Measurements from ENCODE around the gene LNPK.
"Not testable (repeated sequence)": the region's sequence is repeated elsewhere in the genome, so short reads cannot be mapped to it uniquely, and the experiment has no call there.

The LNPK gene, protein sequence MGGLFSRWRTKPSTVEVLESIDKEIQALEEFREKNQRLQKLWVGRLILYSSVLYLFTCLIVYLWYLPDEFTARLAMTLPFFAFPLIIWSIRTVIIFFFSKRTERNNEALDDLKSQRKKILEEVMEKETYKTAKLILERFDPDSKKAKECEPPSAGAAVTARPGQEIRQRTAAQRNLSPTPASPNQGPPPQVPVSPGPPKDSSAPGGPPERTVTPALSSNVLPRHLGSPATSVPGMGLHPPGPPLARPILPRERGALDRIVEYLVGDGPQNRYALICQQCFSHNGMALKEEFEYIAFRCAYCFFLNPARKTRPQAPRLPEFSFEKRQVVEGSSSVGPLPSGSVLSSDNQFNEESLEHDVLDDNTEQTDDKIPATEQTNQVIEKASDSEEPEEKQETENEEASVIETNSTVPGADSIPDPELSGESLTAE

DNA sequence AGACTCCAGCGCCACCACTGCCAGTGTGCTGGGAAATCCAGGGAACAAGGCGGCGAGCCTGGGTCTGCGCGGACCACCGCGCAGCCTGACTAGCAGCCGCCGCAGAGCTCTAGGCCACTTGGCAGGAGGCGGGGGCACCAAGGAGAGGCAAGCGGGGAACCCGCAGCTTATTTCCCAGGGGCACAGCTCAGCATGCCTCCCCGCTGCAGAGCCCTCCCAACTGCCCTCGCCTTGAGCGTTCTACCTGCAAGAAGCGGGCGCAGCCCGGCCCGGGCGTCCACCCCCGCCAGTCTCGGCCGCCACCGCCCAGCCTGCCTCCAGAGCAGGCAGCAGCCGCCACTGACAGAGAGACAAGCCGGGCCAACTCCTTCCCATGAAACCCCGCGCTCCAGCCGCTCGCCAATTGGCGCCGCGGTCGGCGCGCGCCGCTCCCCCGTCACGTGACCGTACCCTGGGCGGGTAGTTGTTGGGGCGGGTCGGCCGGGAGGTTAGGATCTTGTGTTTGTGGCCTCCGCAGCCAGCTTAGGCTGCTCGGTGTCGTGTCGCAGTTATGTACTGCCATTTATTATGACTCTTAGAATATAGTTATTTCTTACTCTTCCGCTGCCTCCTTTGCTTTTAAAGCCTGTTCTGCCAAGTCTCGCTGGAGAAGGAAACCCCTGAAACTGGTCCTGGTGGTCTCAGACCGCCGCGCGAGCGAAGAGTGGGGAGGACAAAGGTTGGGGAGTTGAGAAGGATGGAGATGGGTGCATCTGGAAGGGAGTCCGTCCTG lies at the start of gene LNPK:
TSS of gene LNPK (minus strand) at position 352 of the 772 bp plus-strand sequence. CDS start 6,683 bp downstream, outside the sequence.
- DNase-seq (ENCODE audit: low spot score) = peak; percentile 90

DNA sequence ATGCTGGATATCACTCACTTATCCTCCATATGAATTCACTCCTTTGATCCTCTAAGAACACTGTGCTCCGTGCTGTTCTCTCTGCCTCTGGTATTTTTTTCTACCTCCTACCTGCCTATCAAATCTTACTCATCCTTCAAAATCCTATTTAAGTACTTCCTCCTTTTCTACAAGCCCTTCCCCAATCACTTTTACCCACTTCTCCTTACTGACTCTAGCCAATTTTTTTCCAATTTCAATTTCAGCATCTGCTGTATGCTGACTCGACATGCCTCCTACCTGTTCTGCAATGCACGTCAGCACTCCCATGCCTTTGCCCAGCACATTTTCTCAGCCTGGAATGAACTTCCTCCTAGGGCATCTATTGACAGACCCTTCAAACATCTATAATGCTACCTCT lies 37.3 kb upstream of the LNPK start:
- DNase-seq (ENCODE audit: low spot score) = no peak

DNA sequence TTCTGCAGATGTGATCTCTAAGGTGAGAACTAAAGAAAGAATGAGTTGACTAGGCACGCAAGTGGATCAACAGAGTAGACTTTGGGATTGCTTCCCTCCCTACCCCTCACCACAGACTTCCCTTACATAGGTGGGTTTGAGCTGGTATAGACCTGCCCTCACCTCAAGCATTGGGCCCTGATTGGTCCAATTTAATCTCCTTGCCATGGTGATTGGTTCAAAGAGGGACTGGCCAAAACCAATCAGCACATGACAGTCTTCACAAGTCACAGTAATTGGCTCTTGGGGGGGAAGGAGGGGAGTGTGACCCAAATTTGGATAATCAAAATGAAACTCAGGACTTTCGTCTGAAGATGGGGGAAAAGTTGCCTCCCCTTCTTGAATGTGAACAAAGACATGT lies 36.6 kb upstream of the LNPK start:
- no peak for DNase-seq (ENCODE audit: low spot score)

DNA sequence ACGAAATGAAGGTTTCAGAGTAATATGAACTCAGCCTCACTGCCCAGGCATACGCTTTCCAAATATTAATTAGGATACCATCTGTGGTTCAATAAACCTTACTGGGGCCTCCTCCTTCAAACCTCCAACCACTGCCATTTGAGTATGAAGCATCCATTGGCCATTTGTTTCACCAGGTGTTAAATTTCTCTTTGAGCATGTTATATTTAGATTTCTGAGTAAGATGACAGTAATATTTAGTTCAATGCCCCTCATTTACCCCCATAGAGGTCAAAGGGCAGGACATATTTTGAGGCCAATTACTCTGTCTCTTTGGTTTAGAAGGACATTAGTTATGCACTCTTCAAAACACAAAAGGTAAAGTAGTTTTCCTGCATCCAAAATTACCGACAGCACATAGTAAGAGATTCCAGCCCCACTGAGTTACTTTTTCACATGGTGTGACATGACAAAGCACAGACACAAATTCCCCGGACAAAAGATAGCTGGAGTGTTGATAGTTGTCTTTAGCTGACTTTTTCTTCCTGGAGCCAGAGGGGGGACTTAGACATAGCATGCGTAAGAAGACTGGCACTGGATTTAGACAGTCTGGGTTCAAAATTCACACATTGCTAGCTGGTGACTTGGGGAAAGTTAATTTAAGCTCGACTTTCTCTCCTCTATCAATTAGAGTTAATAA lies 33.1 kb upstream of the LNPK start:
- DNase-seq (ENCODE audit: low spot score) = no peak

DNA sequence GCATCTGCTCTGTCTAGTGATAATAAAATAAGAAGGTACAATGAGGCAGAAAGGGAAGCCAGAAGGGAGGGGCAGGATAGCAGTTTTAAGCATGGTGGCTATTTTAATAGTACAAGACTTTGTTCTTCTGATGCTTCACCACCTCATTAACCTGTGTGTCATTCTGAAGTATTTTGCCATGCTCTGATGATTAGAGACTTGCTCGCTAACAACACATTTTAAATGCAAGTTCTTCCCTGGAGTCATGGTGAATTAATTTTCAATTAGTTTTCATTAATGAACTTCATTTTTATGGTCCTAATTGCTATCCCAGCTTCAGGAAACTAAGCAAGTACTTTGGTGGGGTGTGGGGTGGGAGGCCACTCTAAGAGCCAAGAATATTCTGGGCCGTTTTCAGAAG lies 25.7 kb upstream of the LNPK start:
- no peak for DNase-seq (ENCODE audit: low spot score)

DNA sequence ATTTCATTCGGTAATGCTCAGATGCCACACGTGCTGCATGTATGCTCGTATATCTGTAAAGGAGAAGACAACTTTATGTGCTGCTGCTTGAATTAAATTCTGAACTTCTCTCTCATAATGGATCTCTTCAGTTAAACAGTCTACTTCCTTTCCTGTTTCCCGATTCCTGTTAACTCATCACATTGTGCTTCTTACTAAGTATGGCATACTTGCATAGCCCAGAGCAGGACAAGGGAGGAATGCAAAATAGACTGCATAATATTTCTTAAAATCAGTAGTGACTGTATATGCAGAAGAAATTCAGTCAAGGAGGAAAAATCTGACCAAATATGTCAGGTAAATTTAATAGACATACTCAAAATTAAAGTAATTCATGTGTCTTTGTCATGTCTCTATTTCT lies 23.9 kb upstream of the LNPK start:
- no peak for DNase-seq (ENCODE audit: low spot score)

DNA sequence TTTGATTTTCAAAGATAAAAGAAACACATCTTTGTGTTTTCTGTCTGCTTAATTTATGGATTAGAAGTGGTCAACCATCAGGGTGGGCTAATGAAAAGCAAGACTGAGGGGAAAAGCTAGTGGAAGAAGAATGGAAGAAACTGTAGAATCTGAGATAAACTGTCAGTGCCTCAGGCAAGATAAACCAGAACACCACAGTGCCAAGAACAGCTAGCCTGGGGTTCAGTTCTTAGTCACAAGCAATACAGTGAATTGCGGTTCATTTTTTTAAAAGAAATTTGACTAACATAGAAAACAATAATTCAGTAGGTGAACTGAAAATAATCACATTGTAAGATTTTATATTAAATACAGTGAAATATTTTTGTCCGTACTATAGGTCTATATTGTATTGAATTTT lies 22.0 kb upstream of the LNPK start:
- DNase-seq (ENCODE audit: low spot score) = no peak

DNA sequence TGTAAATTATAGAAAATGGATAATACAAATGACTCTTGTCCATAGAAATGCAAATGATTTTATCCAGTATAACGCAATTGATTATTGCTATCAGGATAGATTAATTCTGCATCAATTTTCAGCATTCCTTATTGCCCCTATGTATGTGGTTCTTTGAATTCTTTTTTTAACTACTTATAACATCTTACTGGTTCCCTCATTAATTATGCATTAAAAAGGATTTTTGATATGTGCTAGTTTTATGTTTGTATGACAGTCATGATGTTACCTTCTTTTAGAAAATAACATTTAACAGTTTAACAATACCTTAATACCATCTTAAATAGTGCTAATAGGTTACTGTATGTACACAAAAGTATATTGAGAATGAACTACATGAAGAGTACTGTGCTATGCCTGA lies 20.0 kb upstream of the LNPK start:
- no peak for DNase-seq (ENCODE audit: low spot score)

DNA sequence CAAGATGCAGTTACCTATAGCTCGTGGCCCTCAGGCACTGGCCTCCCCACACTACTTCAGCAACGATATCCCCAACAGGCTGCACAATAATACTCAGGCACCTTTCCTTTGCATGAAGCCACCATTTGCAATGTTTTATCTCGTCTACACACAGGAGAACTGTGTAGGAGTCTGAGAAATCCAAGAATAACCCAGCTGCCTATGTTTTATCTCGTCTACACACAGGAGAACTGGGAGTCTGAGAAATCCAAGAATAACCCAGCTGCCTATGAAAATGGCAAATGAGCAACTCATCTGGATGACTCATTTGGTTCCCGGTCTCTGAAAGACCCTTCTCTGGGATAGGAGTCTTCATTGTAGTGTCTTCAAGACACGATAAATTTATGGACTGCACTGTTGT lies 18.3 kb upstream of the LNPK start:
- DNase-seq (ENCODE audit: low spot score) = no peak

DNA sequence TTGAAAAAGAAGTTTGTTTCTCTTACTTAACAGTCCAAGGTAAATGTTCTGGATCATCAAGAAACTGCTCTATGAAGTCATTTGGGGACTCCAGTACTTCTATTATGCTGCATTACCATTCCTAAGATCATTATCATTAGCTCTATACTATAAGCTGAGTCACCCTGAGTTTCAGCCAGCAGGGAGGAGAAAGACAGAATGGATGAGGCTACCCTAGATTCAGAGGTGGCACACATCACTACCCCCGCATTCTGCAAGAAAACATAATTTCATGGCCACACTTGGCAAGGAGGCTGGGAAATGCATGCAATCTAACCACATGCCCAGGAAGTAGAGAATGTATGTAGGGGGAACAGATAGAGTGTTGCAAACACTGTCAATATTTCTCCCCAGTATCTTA lies 16.6 kb upstream of the LNPK start:
- no peak for DNase-seq (ENCODE audit: low spot score)

DNA sequence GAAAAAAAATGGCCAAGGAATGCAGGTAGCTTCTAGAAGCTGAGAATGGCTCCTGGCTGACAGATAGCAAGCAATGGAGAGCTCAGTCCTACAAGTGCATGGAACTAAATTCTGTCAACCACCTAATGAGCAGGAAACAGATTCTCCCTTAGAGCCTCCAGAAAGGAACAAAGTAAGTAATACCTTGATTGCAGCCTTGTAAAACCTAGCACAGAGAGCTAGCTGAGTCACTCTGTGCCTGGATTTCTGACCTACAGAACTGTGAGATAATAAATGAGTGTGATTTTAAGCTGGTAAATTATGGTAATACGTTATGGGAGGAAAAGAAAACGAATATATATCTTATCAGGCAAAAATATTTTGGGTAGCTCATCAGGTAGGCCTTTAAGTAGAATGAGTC lies 7.4 kb upstream of the LNPK start:
- DNase-seq (ENCODE audit: low spot score) = no peak

DNA sequence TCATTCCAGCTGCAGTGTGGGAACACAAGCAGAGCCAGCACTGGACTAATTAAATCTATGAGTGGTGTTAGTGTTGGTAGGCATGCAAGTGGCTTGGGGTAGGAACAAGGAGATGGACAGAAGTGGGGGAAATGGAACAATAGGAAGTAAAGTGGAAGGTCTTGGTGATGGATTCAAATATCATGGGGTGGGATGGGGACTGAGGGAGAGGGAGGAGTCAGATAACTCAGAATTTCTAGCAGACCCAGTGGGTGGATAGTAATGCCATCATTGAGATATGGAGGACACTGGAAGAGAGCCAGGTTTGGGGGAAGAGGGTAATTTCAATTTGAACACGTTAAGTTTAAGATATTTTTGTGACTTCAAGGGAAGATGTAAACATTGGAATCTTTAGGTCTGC lies 2.9 kb upstream of the LNPK start:
- no peak for DNase-seq (ENCODE audit: low spot score)

DNA sequence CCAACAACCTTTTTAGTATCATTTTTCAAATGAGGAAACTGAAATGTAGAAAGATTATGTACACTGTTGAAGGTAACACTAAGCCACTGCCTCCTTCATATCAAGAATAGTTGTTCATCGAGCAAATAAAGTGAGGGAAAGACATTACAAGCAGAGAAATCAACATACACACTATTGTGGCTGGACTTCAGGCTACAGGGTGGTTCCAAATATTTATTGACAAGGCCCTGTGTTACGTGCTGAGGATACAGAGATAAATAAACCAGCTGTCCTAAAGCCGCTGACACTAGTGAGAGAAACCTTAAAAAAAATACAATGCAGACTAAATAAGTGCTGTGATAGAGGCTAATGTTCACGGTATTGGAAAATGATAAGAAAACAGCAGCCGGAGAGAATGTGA lies 1.9 kb upstream of the LNPK start:
- no peak for DNase-seq (ENCODE audit: low spot score)

DNA sequence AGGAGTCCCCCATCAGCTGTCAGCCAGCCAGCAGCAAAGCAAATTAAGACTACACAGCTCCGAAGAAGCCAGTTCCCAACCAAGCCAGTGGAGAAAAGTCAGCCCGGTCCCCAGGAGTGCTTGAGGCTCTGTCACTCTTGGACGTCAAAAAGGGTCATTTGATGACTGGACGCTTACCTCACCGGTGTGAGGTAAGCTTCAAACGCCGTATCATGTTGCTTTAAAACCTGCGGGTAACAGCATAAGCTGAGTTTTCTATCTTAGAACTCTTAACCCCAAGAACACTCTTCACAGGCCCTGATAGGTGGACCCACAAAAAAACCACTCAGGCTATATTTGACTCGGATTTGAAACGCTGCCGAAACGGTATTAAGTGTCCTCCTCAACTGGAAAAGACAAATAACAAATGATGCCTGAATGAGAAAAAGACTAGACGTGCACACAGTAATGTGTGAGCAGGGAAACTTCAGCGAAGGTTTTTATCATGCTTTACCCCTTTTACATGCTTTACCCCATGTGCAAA lies 682 bp upstream of the LNPK start:
- DNase-seq (ENCODE audit: low spot score) = no peak

DNA sequence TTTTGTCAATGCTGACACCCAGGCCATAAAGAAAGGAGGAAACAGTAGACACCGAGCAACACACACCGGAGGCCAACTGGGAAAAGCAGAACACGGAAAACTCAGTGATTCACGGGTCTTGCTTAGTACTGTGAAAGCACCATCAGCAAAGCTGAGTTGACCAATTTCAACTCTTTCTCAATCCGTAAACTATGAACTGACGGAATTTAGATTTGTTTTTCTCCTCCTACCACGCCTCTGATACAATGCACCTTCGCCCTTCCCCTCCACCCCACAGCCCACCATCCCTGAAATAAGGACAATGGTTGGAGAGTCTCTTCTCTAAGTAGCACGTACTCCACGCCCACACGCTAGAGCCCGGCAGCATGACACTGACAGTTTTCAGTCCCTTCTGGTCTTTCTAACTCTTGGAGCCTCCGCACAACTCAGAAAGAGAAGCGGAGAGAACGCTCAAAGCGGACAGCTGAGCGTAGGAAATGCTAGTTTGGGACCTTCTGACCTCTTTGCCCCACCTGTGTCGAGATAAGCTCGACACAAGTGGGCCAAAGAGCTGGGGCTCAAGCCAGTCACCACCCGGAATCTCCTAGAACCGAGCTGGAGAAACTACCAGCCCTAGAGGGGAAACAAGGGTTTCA lies 669 bp downstream of the LNPK start:
- peak; percentile 39 for DNase-seq (ENCODE audit: low spot score)

DNA sequence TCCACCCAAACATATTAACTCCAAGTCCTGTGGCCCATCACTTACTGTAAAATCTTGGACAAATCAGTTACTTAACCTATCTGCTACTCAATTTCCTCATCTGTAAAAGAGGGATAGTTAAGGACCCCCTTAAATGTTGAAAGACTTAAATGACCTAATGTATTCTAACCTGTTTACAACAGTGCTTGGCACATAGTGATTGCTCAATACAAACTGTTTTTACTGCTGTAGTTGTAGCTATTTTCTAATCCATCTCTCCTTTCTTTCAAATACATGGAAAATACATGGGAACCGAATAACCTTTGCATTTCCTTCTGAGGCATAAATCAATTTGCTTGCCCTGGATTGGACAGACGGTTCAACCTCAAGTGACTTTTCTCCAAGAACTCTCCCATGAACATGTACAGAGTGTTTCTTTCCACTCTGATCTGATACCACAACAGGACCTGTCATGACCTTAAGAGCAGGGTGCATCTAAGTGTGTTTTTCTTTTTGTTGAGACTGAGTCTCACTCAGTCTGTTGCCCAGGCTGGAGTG lies 2.7 kb downstream of the LNPK start:
- DNase-seq (ENCODE audit: low spot score) = no peak

DNA sequence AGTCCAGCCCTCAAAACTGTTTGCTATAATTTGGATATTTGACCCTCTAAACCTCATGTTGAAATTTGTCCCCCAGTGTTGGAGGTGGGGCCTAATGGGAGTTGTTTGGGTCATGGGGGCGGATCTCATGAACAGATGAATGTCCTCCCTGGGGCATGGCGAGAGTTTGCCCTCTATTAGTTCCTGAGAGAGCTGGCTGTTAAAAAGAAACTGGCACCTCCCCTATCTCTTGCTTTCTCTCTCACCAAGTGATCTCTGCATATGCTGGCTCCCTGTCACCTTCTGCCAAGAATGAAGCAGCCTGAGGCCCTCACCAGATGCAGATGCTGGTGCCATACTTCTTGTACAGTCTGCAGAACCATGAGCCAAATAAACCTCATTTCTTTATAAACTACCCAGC lies 12.0 kb downstream of the LNPK start:
- DNase-seq (ENCODE audit: low spot score) = no peak

DNA sequence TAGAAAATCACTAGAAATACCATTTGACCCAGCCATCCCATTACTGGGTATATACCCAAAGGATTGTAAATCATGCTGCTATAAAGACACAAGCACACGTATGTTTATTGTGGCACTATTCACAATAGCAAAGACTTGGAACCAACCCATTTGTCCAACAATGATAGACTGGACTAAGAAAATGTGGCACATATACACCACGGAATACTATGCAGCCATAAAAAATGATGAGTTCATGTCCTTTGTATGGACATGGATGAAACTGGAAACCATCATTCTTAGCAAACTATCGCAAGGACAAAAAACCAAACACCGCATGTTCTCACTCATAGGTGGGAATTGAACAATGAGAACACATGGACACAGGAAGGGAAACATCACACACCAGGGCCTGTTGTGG lies 14.9 kb downstream of the LNPK start:
- DNase-seq (ENCODE audit: low spot score) = not testable (repeated sequence)

DNA sequence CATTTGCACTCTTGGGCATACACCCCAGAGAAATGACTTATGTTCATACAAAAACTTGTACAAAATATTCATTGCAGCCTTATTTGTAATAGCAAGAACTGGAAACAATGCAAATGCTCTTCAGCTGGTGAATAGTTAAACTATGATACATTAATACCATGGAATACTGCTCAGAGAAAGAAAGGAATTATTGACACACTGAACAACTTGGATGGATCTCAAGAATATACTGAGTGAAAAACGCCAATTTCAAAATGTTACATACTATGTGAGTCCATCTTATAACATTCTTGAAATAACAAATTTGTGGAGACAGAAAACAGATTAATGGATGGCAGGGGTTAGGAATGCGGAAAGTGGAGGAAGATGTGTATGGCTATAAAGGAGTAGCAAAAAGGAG lies 17.2 kb downstream of the LNPK start:
- no peak for DNase-seq (ENCODE audit: low spot score)

DNA sequence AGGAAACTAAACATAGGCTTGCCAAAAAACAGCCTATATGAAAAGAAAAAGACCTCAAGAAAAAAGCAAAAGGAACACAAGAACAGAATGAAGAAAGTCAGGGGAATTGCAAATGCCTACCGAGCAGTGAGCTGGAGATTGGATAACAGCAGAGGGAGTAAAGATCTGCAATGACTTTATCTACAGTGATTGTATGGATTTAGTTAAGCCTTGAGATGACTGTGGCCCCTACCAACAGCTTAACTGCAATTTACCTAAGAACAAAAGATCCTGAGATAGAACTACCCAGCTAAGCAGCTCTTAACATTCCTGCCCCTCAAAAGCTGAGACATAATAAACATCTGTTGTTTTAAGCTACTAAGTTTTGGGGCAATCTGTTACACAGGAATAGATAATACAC lies 20.5 kb downstream of the LNPK start:
- DNase-seq (ENCODE audit: low spot score) = no peak

DNA sequence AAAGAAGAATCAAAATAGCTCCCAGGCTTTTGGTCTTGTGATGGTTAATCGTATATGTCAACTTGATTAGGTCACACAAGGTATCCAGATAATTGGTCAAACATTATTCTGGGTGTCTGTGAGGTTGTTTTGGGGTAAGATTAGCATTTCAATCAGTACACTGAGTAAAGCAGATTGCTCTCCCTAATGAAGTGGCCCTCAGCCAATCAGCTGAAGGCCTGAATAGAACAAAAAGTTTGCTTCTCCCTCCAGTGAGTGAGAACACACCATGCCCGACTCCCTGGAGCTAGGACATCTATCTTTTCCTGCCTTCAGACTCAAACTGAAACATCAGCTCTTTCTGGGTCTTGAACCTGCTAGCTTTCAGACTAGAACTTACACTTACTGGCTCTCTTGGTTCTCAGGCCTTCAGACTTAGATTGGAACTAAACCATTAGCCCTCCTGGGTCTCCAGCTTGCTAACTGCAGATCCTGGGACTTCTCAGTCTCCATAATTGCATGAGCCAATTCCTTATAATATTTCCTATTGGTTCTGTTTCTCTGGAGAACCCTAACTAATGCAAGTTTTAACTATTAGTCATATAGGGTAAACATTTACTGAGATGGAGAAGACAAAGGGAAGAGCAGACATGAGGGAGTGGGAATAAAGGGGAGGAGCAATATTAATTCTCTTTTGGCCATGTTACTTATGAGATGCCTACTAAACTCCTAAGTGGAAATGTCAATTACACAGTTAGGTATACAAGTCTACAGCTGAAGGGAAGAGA lies 25.5 kb downstream of the LNPK start:
- no peak for DNase-seq (ENCODE audit: low spot score)
